SK-N-DZ (cell line): ENCODE data around the gene TM7SF2.
A peak's percentile ranks its signal among the peaks of the same experiment; 100 is the strongest.
"Not testable (repeated sequence)": the region's sequence is repeated elsewhere in the genome, so short reads cannot be mapped to it uniquely, and the experiment has no call there.

ENCODE experiments used
- DNase-seq: peaks from one replicate; pipeline ENCODE4 v3.0.0-alpha.2; 2015; ENCODE audit warnings: low spot score

The TM7SF2 gene

DNA sequence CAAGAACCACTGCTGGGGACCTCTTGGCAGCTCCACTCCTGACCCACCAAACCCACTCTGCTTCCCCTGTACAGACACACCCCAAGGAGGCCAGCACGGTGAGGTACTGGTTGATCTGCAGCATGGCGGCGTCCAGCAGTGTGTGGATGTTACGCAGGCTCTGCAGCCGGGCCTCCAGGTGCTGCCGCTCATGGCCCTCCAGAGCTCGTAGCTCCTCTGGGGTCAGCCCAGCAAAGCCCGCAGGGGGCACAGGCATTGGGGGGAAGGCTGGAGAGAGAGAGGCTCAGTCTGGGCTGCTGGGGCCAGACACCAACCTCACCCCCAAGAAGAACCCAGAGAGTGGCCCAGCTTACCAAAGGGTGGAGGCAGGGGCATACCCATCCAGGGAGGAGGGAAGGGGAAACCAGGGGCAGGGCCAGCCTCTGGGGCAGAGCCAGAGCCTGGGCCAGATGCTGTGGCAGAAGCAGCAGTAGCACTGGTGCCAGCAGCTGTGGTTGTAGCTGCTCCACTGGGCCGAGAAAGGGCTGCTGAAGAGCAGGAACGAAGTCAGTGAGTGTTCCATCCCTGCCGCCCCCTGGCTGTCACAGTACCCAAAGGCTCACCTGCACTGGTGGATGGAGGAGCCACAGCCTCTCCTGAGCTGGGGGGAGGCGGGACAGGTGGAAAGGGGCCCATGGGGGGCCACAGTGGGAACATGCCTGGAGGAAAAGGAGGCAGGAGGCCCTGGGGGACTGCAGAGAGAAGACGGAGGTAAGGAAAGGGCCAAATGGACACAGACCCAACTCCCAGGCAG is 18.2 kb downstream of the TM7SF2 start:
- no peak for DNase-seq

DNA sequence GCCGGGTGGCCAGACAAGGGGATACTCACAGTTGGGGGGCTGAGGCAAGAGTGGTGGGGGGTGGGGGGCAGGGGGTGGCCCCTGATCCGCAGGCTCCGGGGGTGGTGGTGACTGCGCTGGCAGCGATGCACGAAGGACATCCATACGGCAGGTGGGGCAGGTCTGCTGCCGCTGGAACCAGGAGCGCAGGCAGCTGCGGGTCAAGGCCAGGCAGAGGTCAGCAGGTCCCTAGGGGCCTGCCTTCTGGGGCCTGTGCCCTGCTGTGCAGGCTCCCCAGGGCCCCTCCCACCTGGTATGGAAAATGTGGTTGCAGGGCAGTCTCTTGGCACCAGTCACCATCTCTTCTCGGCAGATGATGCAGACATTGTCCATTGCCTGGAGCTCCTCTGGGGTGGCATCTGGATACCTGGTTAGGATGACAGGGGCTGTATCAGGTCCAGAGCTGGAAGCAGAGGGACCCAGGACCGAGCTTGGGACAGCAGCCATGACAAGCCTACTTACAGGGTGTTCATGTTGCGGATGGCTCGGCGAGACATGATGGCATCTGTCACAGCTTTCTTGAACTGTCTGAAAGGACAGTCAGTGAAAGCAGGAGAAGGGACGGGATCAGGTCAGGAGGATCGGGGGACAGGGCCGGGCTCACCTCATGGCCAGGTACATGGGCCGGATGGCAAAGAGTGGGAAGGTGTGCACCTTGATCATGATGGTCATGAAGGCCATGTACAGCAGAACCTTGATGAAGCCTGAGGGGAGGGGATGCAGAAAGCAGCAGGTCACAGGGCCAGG is 19.2 kb downstream of the TM7SF2 start:
- no peak for DNase-seq

DNA sequence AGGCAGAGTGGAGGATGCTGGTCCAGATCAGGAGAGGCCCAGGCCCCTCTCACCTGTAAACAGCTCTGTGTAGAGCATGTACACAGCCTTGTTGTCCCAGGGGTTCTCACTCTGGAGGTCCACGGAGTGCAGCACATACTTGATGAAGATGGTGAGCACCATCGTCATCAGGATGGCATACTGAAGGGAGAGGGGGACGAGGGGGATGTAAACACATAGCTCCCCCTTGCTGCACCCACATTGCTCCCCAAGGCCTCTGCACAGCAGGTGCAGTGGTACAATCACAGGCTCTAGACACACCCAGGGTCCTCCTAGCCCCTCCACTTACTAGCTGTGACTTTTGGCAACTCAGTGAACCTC is 19.7 kb downstream of the TM7SF2 start:
- DNase-seq: no peak

- no peak for DNase-seq
Measured at GRCh38 chr11:65131895-65132237, 20.2 kb downstream of the TM7SF2 start.

- no peak for DNase-seq
Measured at GRCh38 chr11:65132238-65132987, 20.7 kb downstream of the TM7SF2 start.

DNA sequence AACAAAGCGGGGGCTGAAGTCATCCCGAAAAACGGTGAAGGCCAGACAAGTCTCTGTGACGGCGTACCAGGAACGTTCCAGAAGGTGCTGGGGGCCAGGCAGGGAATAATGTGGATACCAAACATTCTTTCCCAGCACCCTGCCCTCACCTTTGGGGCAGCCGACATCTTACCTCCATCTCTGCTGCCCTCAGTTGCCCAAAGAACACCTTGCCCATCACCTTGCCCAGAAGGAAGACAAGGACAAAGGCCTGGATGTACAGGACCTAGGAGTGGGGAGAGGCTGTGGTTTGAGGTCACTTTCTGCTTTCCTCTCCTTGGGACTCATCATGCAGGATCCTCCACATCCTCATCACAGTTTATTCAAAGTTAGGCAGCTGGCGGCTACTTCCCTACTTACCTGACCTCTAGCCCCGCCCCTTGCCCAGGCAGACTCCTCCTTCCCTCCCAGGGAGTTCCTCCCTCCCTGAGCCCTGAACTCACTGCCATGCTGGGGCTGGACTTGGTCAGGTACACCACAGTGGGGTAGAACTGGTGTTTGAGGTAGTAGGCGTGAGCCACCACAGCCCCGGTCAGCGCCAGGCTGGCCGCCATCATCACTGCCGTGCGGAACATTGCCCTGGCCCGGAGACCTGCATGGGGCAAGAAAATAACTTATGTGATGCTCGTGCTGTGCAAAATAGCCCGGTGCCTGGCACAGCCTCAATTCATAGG is 21.5 kb downstream of the TM7SF2 start:
- DNase-seq: no peak

- no peak for DNase-seq
Measured at GRCh38 chr11:65133724-65134123, 22.1 kb downstream of the TM7SF2 start.

DNA sequence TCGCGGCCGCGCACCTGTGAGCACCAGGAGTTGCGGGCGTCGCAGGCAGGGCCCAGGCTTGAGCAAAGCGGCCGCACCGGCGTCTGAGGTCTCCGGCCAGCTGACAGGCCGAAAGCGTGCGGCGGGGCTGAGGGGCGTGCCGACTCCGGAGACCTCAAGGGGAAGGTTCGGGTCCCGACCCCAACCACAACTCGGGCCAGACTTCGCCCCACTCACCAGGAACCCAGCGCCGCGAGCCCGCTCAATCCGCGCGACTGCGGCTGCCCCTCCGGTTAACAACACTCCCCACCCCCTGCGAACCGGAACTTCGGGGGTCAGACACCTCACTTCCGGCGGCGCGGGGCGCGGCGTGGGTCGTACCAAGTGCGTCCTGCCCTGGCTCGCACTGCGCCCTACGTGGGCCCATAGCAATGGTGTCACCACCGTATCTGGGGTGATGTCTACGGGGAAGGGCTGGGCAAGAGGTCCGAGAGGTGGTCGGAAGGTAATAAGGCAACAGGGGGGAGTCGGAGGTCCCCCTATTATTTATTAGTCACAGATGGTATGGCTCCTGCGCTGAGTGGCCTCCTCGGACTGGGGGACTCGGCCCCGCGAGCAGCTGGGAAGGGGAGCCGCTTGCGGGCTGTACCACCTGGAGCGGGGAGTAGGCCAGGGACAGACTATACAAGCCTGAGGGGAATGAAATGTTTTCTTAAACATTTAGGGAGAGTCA is 22.7 kb downstream of the TM7SF2 start, which contains the start of gene SYVN1:
TSS of gene SYVN1 (minus strand) at position 280 of the 712 bp plus-strand sequence. CDS start 918 bp downstream, outside the sequence.
- peak; percentile 92 for DNase-seq

DNA sequence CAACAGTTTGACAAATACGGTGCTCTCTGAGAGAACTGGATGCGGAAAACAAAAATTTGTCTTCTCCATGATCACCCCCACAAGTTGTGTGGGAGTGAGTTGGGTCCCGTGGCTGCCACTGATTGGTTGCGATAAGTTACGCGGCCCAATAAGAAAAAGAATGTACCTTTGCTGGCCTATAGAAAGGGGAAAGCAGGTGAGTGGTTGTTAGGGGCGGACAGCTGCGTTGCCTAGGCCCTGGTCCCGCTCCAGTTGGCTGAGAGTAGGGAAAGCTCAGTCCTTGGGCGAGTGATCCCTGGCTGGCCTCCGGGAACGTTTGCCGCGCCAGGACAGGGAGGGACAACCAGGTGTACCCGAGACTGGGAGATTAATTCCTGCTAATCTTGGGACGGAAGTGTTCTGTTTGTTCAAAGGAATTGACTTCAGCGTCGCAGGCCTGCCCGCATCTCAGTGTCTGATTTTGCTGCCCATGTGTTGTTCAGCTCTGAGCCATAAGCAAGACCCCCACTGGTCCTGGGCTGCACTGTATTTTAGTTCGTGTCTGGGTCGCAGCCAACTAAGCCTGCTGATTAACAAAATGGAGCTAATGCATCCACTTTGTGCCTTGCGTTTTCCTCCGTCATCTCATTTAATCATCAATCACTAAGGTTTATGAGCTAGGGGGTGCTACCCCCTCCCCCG is 23.4 kb downstream of the TM7SF2 start:
- DNase-seq: peak; percentile 97

GRCh38 chr11:65135633-65136145 is 24.0 kb downstream of the TM7SF2 start:
- DNase-seq: no peak

- DNase-seq: no peak
Measured at GRCh38 chr11:65136515-65137096, 24.9 kb downstream of the TM7SF2 start.

DNA sequence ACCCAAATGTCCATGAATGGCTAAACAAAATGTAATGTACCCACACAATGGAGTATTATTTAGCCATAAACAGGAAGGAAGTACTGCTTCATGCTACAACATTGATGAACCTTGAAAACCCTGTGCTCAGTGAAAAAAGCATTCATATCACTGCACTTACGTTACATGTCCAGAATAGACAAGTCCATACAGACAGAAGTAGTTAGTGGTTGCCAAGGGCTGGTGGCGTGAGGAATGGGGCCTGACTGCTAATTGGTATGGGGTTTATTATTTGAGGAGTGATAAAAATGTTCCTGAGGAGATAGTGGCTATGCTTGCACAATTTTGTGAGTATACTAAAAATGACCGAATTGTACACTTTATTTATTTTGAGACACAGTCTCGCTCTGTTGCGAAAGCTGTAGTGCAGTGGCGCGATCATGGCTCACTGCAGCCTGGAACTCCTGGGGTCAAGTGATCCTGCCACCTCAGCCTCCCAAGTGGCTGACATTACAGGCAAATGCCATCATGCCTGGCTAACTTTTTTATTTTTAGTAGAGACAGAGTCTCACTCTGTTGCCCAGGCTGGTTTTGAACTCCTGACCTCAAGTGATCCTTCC is 30.3 kb downstream of the TM7SF2 start:
- no peak for DNase-seq

- DNase-seq: no peak
Measured at GRCh38 chr11:65147352-65148075, 35.8 kb downstream of the TM7SF2 start.

DNA sequence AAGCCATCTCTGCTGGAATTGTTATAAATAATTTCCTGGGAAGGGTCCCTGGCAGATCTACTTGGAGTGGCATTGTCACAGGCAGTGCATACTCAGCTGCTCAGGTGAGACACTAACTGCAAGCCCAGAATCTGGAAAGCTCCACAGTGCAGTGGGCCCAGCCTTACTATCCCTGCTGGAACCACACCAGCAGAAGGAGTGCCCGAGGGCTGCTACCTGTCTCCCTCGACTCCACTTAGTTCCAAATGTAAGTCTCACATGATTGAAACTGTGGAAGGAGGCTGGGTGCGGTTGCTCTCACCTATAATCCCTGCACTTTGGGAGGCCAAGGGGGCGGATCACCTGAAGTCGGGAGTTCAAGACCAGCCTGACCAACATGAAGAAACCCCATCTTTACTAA is 37.0 kb downstream of the TM7SF2 start:
- DNase-seq: no peak

- DNase-seq: not testable (repeated sequence)
Measured at GRCh38 chr11:65150131-65150508, 38.4 kb downstream of the TM7SF2 start.

DNA sequence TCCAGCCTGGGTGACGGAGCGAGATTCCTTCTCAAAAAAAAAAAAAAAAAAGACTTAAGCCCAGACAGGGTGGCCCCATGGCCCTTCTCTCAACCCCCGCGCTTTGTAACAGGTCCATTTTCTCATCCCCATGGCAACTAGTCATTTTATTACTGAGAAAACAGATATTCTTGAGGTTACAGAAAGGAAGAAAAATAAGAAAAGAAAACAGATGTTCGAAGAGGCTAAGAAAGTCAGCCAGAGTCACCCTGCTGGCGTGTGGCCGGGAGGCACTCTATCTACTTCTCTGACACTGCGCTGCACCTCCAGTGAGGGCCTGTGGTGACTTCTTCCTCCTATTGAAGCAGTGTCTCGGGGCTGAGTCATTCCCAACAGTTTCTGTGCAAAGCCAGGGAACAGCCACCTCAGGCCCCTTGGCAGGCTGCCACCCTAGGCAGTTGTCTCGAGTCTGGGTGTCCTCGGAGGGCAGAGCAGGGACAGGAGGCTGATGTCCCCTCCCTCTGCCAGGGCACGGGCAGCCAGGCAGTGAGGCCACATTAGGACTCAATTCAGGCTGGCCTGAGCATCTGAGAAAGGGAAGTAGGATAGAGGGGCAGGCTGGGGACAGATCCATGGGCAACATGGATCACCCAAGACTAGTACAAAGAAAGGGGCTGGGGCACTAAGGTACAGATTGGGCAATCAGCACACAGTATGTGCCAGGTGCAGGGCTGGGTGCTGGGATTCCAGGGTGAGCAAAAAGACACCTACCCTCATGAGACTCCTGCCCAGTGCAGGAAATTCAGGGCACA is 39.0 kb downstream of the TM7SF2 start:
- no peak for DNase-seq

DNA sequence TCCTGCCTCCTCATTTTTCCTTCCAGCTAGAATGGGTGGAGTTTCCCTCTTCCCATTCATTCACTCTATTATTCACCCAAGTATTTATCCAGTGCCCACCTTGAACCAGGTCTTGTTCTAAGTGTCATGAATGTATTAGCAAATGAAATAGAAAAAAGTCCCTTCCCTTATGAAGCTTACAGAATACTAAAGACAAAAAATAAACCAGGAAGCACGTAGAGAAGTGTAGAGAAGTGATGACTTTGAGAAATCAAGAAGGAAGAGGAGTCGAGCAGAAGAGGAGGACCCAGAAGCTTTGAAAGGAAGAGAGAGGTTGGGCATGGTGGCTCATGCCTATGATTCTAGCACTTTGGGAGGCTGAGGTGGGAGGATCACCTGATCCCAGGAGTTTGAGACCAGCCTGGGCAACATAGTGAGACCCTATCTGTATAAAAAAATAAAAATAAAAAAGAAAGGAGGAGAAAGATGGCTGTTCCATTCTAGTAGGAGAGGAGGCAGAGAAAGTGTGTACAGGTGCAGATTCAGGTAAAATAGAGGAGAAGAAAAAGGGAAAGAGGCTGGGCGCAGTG is 39.7 kb downstream of the TM7SF2 start:
- DNase-seq: no peak

- DNase-seq: no peak
Measured at GRCh38 chr11:65152122-65152521, 40.5 kb downstream of the TM7SF2 start.
